ENCODE results near the gene NEURL3. TPM values are rescaled to one million over a fixed set of nuclear protein-coding genes. Genes with fewer than 3 reads are reported as not detected.

Gene NEURL3
- total and polyA plus RNA-seq, 2 experiments from 2014 or later, result not detected

DNA sequence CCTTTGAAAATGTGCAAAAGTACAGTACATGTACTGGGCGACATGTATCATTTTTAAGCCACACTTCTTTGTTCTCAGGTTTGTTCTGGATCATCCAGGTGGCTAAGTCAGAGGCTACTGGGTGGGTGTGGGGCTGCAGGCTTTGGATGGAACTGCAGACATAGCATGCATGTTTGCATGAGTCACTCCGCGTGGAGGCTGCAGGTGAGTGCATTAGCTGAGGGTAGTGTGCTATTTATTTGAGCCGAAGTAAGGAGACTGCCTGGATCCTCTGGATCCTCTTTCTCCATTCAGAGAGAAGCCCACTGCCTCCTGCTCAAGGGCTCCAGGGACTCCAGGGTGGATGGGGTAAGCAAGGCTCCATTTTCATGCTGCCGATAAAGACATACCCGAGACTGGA is 9.4 kb upstream of the NEURL3 start:
- H3K9me2 ChIP-seq (ENCODE audit: insufficient read depth), result no peaks in the 10 kb centered on the region
- H3F3A ChIP-seq (ENCODE audit: insufficient read depth), result no peaks in the 10 kb centered on the region
- no peaks in the 10 kb centered on the region for H3K27me3 ChIP-seq (replicated peaks; ENCODE audit: insufficient read depth)
- H4K20me1 ChIP-seq (ENCODE audit: insufficient read depth), result no peaks in the 10 kb centered on the region
- H3K27ac ChIP-seq, result no peak overlapping the region
- H3K36me3 ChIP-seq (ENCODE audit: low read depth), result no peaks in the 10 kb centered on the region
- H3K9ac ChIP-seq, result no peak overlapping the region
- no peak for DNase-seq
- 77 to 85% methylated on average over 6 of the region's 6 CpGs for WGBS, 2 experiments (ENCODE audit: low coverage in 1 of 2, low lambda C conversion rate in 2 of 2, missing lambda C conversion rate in 2 of 2)
- in situ Hi-C loops (cut with MboI), result loop anchor here (25.0 kb wide), 2 partner anchors 227 to 502 kb away; no protein-coding TSS in a partner anchor
- H3K4me1 ChIP-seq (ENCODE audit: insufficient read depth), result no peaks in the 10 kb centered on the region
- H3K9me3 ChIP-seq (ENCODE audit: low read depth), result no peaks in the 10 kb centered on the region
- no peak for TF ChIP-seq EZH2phosphoT487 (IDR thresholded peaks at IDR 0.05; ENCODE audit: insufficient read depth, low read depth)
- no peak for TF ChIP-seq EZH2 (IDR thresholded peaks at IDR 0.05; ENCODE audit: insufficient read depth, poor library complexity, severe bottlenecking)
- H3K79me2 ChIP-seq (ENCODE audit: insufficient read depth), result no peaks in the 10 kb centered on the region
- H2AFZ ChIP-seq, result no peak overlapping the region
- no peak overlapping the region for H3K4me2 ChIP-seq (ENCODE audit: unreplicated experiment)
- no peak overlapping the region for H3K4me3 ChIP-seq

DNA sequence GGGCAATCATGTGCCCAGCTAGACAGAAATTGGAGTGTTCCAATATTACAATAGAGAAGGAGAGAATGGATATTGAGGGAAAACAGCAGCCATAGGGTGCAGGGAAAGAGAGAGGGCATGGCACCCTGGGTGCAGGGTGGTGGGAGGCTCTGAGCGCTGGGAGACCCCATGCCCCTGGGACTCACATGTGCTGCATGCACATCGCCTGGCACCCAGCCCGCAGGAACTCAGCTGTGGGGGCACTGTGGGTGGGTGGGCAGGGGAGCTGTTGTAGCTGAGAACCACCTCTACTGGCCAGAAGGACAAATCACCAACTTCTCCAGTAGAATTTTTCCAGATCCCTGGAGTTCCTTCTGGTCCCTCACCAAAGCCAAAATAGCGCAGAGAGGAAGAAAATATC is 7.2 kb upstream of the NEURL3 start:
- in situ Hi-C loops (cut with MboI), result loop anchor here (25.0 kb wide), 2 partner anchors 225 to 500 kb away; no protein-coding TSS in a partner anchor
- WGBS, 2 experiments (ENCODE audit: low coverage in 1 of 2, low lambda C conversion rate in 2 of 2, missing lambda C conversion rate in 2 of 2), result 74 to 84% methylated on average over 3 to 4 of the region's 4 CpGs
- Histone ChIP-seq H3K27me3 (replicated peaks; ENCODE audit: insufficient read depth) (no peaks in the 10 kb centered on the region), H3K4me1 (ENCODE audit: insufficient read depth) (no peaks in the 10 kb centered on the region), H3K4me2 (ENCODE audit: unreplicated experiment) (no peak overlapping the region), H3K9me3 (ENCODE audit: low read depth) (no peaks in the 10 kb centered on the region), H4K20me1 (ENCODE audit: insufficient read depth) (no peaks in the 10 kb centered on the region), H3K27ac (no peak overlapping the region), H3K36me3 (ENCODE audit: low read depth) (no peaks in the 10 kb centered on the region), H3F3A (ENCODE audit: insufficient read depth) (no peaks in the 10 kb centered on the region), H3K9me2 (ENCODE audit: insufficient read depth) (no peaks in the 10 kb centered on the region), H3K4me3 (no peak overlapping the region), H3K9ac (no peak overlapping the region), H3K79me2 (ENCODE audit: insufficient read depth) (no peaks in the 10 kb centered on the region), H2AFZ (no peak overlapping the region)
- no peak for TF ChIP-seq EZH2phosphoT487 (IDR thresholded peaks at IDR 0.05; ENCODE audit: insufficient read depth, low read depth)
- no peak for TF ChIP-seq EZH2 (IDR thresholded peaks at IDR 0.05; ENCODE audit: insufficient read depth, poor library complexity, severe bottlenecking)
- no peak for DNase-seq

DNA sequence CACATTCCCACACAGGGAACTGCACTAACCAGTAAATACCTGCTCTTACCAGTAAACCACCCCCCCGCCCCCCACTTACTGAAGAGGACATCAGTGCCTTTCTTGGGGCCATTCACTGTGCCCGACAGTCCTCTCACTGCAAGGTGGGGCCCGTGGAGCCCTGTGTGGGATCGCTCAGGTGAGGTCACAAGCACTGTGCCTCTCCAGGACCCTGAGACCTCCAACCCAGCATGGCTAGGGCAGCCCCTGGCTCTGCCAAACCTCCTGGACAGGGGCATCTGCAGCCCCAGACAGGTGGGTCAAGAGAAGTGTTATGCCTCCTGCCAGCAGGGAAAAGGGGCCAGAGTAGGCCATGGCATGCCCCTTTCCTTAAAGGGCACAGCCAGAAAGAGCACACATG is 6.7 kb upstream of the NEURL3 start:
- 62 to 68% methylated on average over 3 to 4 of the region's 4 CpGs for WGBS, 2 experiments (ENCODE audit: low coverage in 1 of 2, low lambda C conversion rate in 2 of 2, missing lambda C conversion rate in 2 of 2)
- Histone ChIP-seq H3K9me2 (ENCODE audit: insufficient read depth) (no peaks in the 10 kb centered on the region), H3K36me3 (ENCODE audit: low read depth) (no peaks in the 10 kb centered on the region), H3K27ac (no peak overlapping the region), H4K20me1 (ENCODE audit: insufficient read depth) (no peaks in the 10 kb centered on the region), H3F3A (ENCODE audit: insufficient read depth) (no peaks in the 10 kb centered on the region), H3K4me1 (ENCODE audit: insufficient read depth) (no peaks in the 10 kb centered on the region), H2AFZ (no peak overlapping the region), H3K9me3 (ENCODE audit: low read depth) (no peaks in the 10 kb centered on the region), H3K4me3 (no peak overlapping the region), H3K9ac (no peak overlapping the region), H3K4me2 (ENCODE audit: unreplicated experiment) (no peak overlapping the region), H3K27me3 (replicated peaks; ENCODE audit: insufficient read depth) (no peaks in the 10 kb centered on the region), H3K79me2 (ENCODE audit: insufficient read depth) (no peaks in the 10 kb centered on the region)
- DNase-seq, result no peak
- no peak for TF ChIP-seq EZH2phosphoT487 (IDR thresholded peaks at IDR 0.05; ENCODE audit: insufficient read depth, low read depth)
- no peak for TF ChIP-seq EZH2 (IDR thresholded peaks at IDR 0.05; ENCODE audit: insufficient read depth, poor library complexity, severe bottlenecking)
- in situ Hi-C loops (cut with MboI), result loop anchor here (25.0 kb wide), 2 partner anchors 225 to 500 kb away; no protein-coding TSS in a partner anchor

DNA sequence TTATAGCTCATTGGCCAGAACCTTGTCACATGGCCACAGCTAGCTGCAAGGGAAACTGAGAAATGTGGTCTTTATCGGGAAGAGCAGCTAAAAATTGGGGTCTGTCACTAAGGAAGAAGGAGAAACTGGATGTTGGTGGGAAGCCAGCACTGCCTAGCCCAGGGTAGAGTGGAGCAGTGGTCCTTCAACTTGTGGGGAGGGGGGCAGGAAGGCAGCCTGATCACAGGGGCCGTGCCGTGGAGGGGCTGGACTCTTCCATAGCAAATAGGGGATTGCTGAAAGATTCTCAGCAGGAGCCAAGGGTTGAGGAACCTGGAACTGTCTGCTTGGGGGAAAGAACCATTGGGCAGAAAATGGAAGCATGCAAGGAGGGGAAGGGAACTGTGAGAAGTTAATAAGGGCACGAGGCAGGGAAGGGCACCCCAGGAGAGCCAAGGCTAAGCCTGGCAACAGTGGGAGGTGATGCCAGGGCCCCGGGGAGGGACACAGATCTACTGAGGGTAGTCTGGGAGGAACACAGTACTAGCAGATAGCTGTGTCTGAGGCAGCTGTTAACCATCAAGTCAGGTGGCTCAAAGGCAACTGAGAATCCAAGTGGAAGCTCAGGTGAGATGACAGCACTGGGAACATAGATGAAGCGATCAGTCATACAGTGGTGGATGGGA is 5.9 kb upstream of the NEURL3 start:
- TF ChIP-seq EZH2 (IDR thresholded peaks at IDR 0.05; ENCODE audit: insufficient read depth, poor library complexity, severe bottlenecking) (no peak), EZH2phosphoT487 (IDR thresholded peaks at IDR 0.05; ENCODE audit: insufficient read depth, low read depth) (no peak)
- Histone ChIP-seq H3K36me3 (ENCODE audit: low read depth) (no peaks in the 10 kb centered on the region), H3K27me3 (replicated peaks; ENCODE audit: insufficient read depth) (no peaks in the 10 kb centered on the region), H3K4me2 (ENCODE audit: unreplicated experiment) (no peak overlapping the region), H3K9me2 (ENCODE audit: insufficient read depth) (no peaks in the 10 kb centered on the region), H2AFZ (no peak overlapping the region), H3F3A (ENCODE audit: insufficient read depth) (no peaks in the 10 kb centered on the region), H3K27ac (no peak overlapping the region), H3K4me3 (no peak overlapping the region), H3K4me1 (ENCODE audit: insufficient read depth) (no peaks in the 10 kb centered on the region), H3K9me3 (ENCODE audit: low read depth) (no peaks in the 10 kb centered on the region), H3K9ac (no peak overlapping the region), H3K79me2 (ENCODE audit: insufficient read depth) (no peaks in the 10 kb centered on the region), H4K20me1 (ENCODE audit: insufficient read depth) (no peaks in the 10 kb centered on the region)
- 51 to 59% methylated on average over 6 of the region's 6 CpGs for WGBS, 2 experiments (ENCODE audit: low coverage in 1 of 2, low lambda C conversion rate in 2 of 2, missing lambda C conversion rate in 2 of 2)
- in situ Hi-C loops (cut with MboI), result loop anchor here (25.0 kb wide), 2 partner anchors 224 to 499 kb away; no protein-coding TSS in a partner anchor
- DNase-seq, result no peak

Data from GM23248 (cell line).